Ovary (tissue), 3 donors: ENCODE results near the gene C1R.
"Not testable (repeated sequence)": the region's sequence is repeated elsewhere in the genome, so short reads cannot be mapped to it uniquely, and the experiment has no call there.

Experiments
- POLR2A ChIP-seq: fragments of 450-650 bp; IDR thresholded peaks from one replicate; pipeline ENCODE4 v1.6.1; 2017; ENCODE audit warnings: antibody characterized with exemption, mild to moderate bottlenecking, moderate library complexity
- TF ChIP-seq, protein P1 (sequence below), 3 donors: fragments of 450-650 bp in 2 of 3; fragments of 200-600 bp in 1 of 3; IDR thresholded peaks; one replicate each; pipeline versions ENCODE4 v1.5.1 to v1.8.0; 2016 to 2022; ENCODE audit warnings: antibody characterized with exemption in 3 of 3, mild to moderate bottlenecking in 1 of 3
- donor health status: DM: no; HTN: no; CAD: no.

DNA sequence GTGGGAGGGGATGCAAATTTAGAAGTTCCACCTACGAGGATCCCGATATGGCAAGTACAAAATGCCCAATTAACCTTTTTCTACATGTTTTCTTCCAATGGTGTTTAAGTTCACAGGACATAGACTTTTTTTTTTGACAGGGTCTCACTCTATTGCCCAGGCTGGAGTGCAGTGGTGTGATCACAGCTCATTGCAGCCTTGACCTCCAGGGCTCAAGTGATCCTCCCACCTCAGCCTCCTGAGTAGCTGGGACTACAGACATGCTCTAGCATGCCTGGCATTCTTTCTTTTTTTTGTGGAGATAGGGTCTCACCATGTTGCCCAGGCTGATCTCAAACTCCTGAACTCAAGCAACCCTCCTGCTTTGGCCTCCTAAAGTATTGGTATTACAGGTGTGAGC lies 36.5 kb downstream of the C1R start:
- TF ChIP-seq, protein P1, sequence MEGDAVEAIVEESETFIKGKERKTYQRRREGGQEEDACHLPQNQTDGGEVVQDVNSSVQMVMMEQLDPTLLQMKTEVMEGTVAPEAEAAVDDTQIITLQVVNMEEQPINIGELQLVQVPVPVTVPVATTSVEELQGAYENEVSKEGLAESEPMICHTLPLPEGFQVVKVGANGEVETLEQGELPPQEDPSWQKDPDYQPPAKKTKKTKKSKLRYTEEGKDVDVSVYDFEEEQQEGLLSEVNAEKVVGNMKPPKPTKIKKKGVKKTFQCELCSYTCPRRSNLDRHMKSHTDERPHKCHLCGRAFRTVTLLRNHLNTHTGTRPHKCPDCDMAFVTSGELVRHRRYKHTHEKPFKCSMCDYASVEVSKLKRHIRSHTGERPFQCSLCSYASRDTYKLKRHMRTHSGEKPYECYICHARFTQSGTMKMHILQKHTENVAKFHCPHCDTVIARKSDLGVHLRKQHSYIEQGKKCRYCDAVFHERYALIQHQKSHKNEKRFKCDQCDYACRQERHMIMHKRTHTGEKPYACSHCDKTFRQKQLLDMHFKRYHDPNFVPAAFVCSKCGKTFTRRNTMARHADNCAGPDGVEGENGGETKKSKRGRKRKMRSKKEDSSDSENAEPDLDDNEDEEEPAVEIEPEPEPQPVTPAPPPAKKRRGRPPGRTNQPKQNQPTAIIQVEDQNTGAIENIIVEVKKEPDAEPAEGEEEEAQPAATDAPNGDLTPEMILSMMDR (IDR thresholded peaks at IDR 0.05): not testable (repeated sequence)
- TF ChIP-seq POLR2A: not testable (repeated sequence)
